Cardiac fibroblast (primary cell): ENCODE data around the gene PRR15L.

Experiments
- DNase-seq, 2 donors: peaks; one replicate each; pipeline versions ENCODE4 v3.0.0 to v3.0.0-alpha.2; 2010; ENCODE audit warnings: low read depth in 2 of 2
- H3K4me3 ChIP-seq, 2 donors: replicated peaks in 1 of 2; 1 replicate in 1 of 2; 2 replicates in 1 of 2; pipeline ENCODE4 v1.5.1; 2011; ENCODE audit warnings: low read depth in 2 of 2, low read length in 2 of 2, mild to moderate bottlenecking in 2 of 2, moderate library complexity in 1 of 2
- CTCF ChIP-seq: IDR thresholded peaks from one replicate; pipeline ENCODE4 v1.5.1; 2011; ENCODE audit warnings: low read depth, mild to moderate bottlenecking, low read length, inconsistent platforms

Gene PRR15L

GRCh38 chr17:47995241-47995935, 37.7 kb upstream of the PRR15L start:
- no peak for DNase-seq
- TF ChIP-seq CTCF = no peak
- no peak overlapping the region for H3K4me3 ChIP-seq

GRCh38 chr17:47994724-47995123, 37.0 kb upstream of the PRR15L start:
- DNase-seq = no peak
- no peak for TF ChIP-seq CTCF
- H3K4me3 ChIP-seq = no peak overlapping the region

GRCh38 chr17:47993964-47994363, 36.3 kb upstream of the PRR15L start:
- DNase-seq = no peak
- no peak for TF ChIP-seq CTCF
- no peak overlapping the region for H3K4me3 ChIP-seq

- TF ChIP-seq CTCF = no peak
- no peak for DNase-seq
- H3K4me3 ChIP-seq = no peak overlapping the region
Observed at GRCh38 chr17:47993031-47993564, 35.4 kb upstream of the PRR15L start.

GRCh38 chr17:47992216-47992615, 34.5 kb upstream of the PRR15L start:
- no peak overlapping the region for H3K4me3 ChIP-seq
- TF ChIP-seq CTCF = no peak
- no peak for DNase-seq

- DNase-seq = peak in 1 of 2 donors; percentile 7
- no peak for TF ChIP-seq CTCF
- H3K4me3 ChIP-seq = no peak overlapping the region
Observed at GRCh38 chr17:47990962-47991731, 33.5 kb upstream of the PRR15L start.
